Fibroblast of lung (primary cell): ENCODE results near the gene CD276. TPM values are rescaled to one million over a fixed set of nuclear protein-coding genes. Genes with fewer than 3 reads are reported as not detected.

ENCODE experiments used
- DNase-seq, 2 donors: peaks; one replicate each; pipeline versions ENCODE4 v3.0.0 to v3.0.0-alpha.2; 2010; ENCODE audit warnings: low read depth in 2 of 2
- H2AFZ ChIP-seq: 2 replicates; pipeline ENCODE4 v1.5.1; 2012; ENCODE audit warnings: low read length, control low read depth, inconsistent platforms
- H3K27ac ChIP-seq: 2 replicates; pipeline ENCODE4 v1.5.1; 2011; ENCODE audit warnings: low read length, control low read depth; ENCODE audit not compliant: insufficient read depth
- H3K27me3 ChIP-seq: 2 replicates; pipeline ENCODE4 v1.5.1; 2011; ENCODE audit warnings: mild to moderate bottlenecking, low read length; ENCODE audit not compliant: control insufficient read depth, insufficient read depth
- H3K36me3 ChIP-seq: 2 replicates; pipeline ENCODE4 v1.5.1; 2011; ENCODE audit warnings: low read length; ENCODE audit not compliant: control insufficient read depth, insufficient read depth
- H3K4me1 ChIP-seq: 2 replicates; pipeline ENCODE4 v1.5.1; 2011; ENCODE audit warnings: low read length; ENCODE audit not compliant: control insufficient read depth, insufficient read depth; ENCODE audit errors: extremely low read depth
- H3K4me2 ChIP-seq: 2 replicates; pipeline ENCODE4 v1.5.1; 2011; ENCODE audit warnings: low read length, control low read depth; ENCODE audit not compliant: insufficient read depth; ENCODE audit errors: extremely low read depth
- H3K4me3 ChIP-seq, 4 experiments: fragments of 200-600 bp in 1 of 4; sonication (generic) in 1 of 4; replicated peaks in 1 of 4; 2 replicates each; pipeline ENCODE4 v1.5.1; 2011 to 2016; ENCODE audit warnings: low read length in 4 of 4, low read depth in 3 of 4, mild to moderate bottlenecking in 3 of 4, control low read depth in 2 of 4, inconsistent platforms in 1 of 4, mixed read lengths in 1 of 4; ENCODE audit not compliant: insufficient read depth in 1 of 4; ENCODE audit errors: control extremely low read depth in 1 of 4
- H3K79me2 ChIP-seq: 2 replicates; pipeline ENCODE4 v1.5.1; 2012; ENCODE audit warnings: mild to moderate bottlenecking, low read length, inconsistent platforms; ENCODE audit not compliant: control insufficient read depth, insufficient read depth
- H3K9ac ChIP-seq: 2 replicates; pipeline ENCODE4 v1.5.1; 2011; ENCODE audit warnings: mild to moderate bottlenecking, low read length, control low read depth; ENCODE audit not compliant: insufficient read depth
- H3K9me3 ChIP-seq: 2 replicates; pipeline ENCODE4 v1.5.1; 2012; ENCODE audit warnings: low read depth, low read length; ENCODE audit not compliant: control insufficient read depth, insufficient read depth
- H4K20me1 ChIP-seq: 2 replicates; pipeline ENCODE4 v1.5.1; 2011; ENCODE audit warnings: low read length; ENCODE audit not compliant: control insufficient read depth, insufficient read depth; ENCODE audit errors: extremely low read depth
- EZH2 ChIP-seq: IDR thresholded peaks from 2 replicates; pipeline ENCODE4 v1.5.1; 2012; ENCODE audit warnings: low read length, control low read depth, mild to moderate bottlenecking; ENCODE audit errors: missing control alignments
- polyA plus RNA-seq, 2 donors: library from polyadenylated mRNA; depleted of rRNA in 1 of 2; stranded (reverse) in 1 of 2; unstranded in 1 of 2; fragments of >200 nt; gene quantifications; 2 replicates each; pipeline ENCODE4 v1.2.1, GENCODE V29; 2011 to 2012; ENCODE audit warnings: missing spikeins in 1 of 2
- total RNA-seq: library from RNA; depleted of rRNA; stranded (reverse); fragments of >200 nt; gene quantifications from 2 replicates; pipeline ENCODE4 v1.2.1, GENCODE V29; 2014
- TF ChIP-seq, protein P1 (sequence below), 2 donors: IDR thresholded peaks in 1 of 2; conservative IDR thresholded peaks in 1 of 2; 1 replicate in 1 of 2; 2 replicates in 1 of 2; pipeline ENCODE4 v1.5.1; 2011 to 2012; ENCODE audit warnings: low read length in 2 of 2, control low read depth in 1 of 2, inconsistent platforms in 1 of 2, low read depth in 1 of 2, mild to moderate bottlenecking in 1 of 2

The CD276 gene
- total and polyA plus RNA-seq, 2 donors (not counting 1 experiment from before 2014, with no cell fraction given), result 88.5 to 103 TPM

DNA sequence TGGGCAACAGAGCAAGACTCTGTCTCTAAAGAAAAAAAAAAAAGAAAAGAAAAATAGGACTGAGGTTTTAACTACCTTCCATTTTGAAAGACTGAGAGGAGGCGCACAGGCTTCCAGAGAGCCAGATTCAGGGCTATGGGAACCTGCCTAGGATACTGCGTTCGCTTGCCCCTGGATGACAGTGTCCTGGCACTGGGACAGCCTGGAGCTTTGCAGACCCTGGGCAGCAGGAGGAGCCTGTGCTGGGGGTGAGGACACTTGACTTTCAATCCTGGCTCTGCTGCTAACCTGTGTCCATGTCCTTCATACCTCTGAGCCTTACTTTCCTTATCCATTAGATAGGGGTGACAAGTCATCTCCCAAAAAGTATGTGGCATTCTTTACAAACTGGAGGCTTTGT is 31.2 kb downstream of the CD276 start:
- H3K79me2 ChIP-seq, result no peaks in the 10 kb centered on the region
- TF ChIP-seq EZH2, result no peak
- H3K4me3 ChIP-seq, result no peak overlapping the region
- DNase-seq, result no peak
- H4K20me1 ChIP-seq, result no peaks in the 10 kb centered on the region
- H3K27me3 ChIP-seq, result no peaks in the 10 kb centered on the region
- H3K9ac ChIP-seq, result no peak overlapping the region
- H3K9me3 ChIP-seq, result no peaks in the 10 kb centered on the region
- peaks cover 9% of the 10 kb centered on the region for H3K36me3 ChIP-seq
- H3K4me2 ChIP-seq, result no peak overlapping the region
- no peaks in the 10 kb centered on the region for H3K4me1 ChIP-seq
- H3K27ac ChIP-seq, result no peak overlapping the region
- H2AFZ ChIP-seq, result no peak overlapping the region

DNA sequence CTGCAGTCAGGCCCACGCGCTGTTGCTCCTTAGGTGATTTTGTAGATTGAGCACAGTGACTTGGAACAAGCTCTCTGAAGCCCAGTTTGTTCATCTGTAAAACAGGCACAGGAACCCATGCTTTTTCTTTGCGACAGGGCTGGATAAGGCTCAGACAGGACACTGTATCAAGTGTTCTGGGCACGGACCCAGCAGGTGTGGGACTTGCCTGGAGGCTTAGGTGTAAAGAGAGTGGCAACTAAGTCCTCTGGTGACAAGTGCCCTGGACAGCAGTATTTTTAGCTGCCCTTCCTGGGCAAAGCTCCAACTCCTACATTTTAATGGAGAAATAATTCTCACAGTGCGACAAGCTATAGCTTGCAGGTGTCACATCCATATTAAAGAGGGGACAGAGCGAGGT is 32.2 kb downstream of the CD276 start:
- TF ChIP-seq, protein P1, sequence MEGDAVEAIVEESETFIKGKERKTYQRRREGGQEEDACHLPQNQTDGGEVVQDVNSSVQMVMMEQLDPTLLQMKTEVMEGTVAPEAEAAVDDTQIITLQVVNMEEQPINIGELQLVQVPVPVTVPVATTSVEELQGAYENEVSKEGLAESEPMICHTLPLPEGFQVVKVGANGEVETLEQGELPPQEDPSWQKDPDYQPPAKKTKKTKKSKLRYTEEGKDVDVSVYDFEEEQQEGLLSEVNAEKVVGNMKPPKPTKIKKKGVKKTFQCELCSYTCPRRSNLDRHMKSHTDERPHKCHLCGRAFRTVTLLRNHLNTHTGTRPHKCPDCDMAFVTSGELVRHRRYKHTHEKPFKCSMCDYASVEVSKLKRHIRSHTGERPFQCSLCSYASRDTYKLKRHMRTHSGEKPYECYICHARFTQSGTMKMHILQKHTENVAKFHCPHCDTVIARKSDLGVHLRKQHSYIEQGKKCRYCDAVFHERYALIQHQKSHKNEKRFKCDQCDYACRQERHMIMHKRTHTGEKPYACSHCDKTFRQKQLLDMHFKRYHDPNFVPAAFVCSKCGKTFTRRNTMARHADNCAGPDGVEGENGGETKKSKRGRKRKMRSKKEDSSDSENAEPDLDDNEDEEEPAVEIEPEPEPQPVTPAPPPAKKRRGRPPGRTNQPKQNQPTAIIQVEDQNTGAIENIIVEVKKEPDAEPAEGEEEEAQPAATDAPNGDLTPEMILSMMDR (conservative IDR thresholded peaks at IDR 0.05 in 1 of 2, IDR thresholded peaks at IDR 0.05 in 1 of 2; ENCODE audit: low read depth in 1 of 2, low read length in 2 of 2), result no peak
- TF ChIP-seq EZH2, result no peak
- Histone ChIP-seq H3K9me3 (no peaks in the 10 kb centered on the region), H3K4me3 (no peak overlapping the region), H4K20me1 (no peaks in the 10 kb centered on the region), H3K79me2 (no peaks in the 10 kb centered on the region), H2AFZ (no peak overlapping the region), H3K27me3 (no peaks in the 10 kb centered on the region), H3K27ac (no peak overlapping the region), H3K36me3 (peaks cover 6% of the 10 kb centered on the region), H3K4me2 (no peak overlapping the region), H3K9ac (no peak overlapping the region), H3K4me1 (no peaks in the 10 kb centered on the region)
- no peak for DNase-seq

DNA sequence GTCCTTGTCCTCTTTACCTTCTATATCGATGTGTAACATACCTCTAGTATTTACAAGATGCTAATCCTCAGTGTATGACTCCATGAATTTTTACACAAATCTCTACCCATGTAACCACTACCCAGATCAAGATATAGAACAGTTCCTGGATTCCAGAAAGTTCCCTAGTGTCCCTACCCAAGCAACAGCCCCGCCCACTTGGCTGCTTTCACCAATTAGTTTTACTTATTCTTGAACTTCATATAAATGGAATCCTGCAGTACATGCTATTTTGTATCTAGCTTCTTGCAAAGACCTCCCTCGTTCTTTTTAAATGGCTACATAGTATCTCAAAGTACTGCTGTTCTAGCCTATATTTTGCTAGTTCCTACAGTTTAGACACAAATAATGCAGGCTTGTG is 33.0 kb downstream of the CD276 start:
- no peaks in the 10 kb centered on the region for H3K4me1 ChIP-seq
- no peaks in the 10 kb centered on the region for H3K79me2 ChIP-seq
- no peak overlapping the region for H3K27ac ChIP-seq
- H3K4me2 ChIP-seq, result no peak overlapping the region
- no peak for TF ChIP-seq EZH2
- TF ChIP-seq, protein P1 (conservative IDR thresholded peaks at IDR 0.05 in 1 of 2, IDR thresholded peaks at IDR 0.05 in 1 of 2; ENCODE audit: low read depth in 1 of 2, low read length in 2 of 2), result no peak
- no peak overlapping the region for H3K4me3 ChIP-seq
- H3K9me3 ChIP-seq, result no peaks in the 10 kb centered on the region
- DNase-seq, result no peak
- H4K20me1 ChIP-seq, result no peaks in the 10 kb centered on the region
- H3K36me3 ChIP-seq, result peaks cover 5% of the 10 kb centered on the region
- H3K27me3 ChIP-seq, result no peaks in the 10 kb centered on the region
- H2AFZ ChIP-seq, result no peak overlapping the region
- no peak overlapping the region for H3K9ac ChIP-seq
